ENCODE results near the gene FIZ1.
"Not testable (repeated sequence)": the region's sequence is repeated elsewhere in the genome, so short reads cannot be mapped to it uniquely, and the experiment has no call there.

FIZ1 gene

GRCh38 chr19:55594996-55595545 lies 4.2 kb downstream of the FIZ1 start:
- DNase-seq (ENCODE audit: low read depth), result no peak

- no peak for DNase-seq (ENCODE audit: low read depth)
Measured at GRCh38 chr19:55593096-55593772, 6.1 kb downstream of the FIZ1 start.

GRCh38 chr19:55592391-55593090 lies 6.8 kb downstream of the FIZ1 start:
- DNase-seq (ENCODE audit: low read depth), result no peak

- no peak for DNase-seq (ENCODE audit: low read depth)
Measured at GRCh38 chr19:55591555-55591954, 7.8 kb downstream of the FIZ1 start.

DNA sequence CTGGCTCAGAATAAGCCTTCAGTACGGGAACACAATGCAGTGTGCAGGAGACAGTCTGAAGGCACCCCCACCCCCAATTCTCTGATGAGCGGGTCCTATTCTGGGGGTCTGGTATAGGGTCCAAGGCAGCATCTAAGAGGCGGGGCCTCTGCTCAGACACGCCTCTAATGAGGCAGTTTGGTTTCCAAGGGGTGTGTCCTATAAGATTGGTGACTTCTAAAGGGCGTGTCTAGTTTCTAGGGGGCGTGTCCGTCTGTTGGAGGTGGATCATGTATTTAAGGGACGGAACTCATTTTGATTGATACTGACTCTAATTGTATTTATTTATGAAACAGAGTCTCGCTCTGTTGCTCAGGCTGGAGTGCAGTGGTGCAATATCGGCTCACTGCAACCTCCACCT lies 8.7 kb downstream of the FIZ1 start:
- DNase-seq (ENCODE audit: low read depth), result no peak

DNA sequence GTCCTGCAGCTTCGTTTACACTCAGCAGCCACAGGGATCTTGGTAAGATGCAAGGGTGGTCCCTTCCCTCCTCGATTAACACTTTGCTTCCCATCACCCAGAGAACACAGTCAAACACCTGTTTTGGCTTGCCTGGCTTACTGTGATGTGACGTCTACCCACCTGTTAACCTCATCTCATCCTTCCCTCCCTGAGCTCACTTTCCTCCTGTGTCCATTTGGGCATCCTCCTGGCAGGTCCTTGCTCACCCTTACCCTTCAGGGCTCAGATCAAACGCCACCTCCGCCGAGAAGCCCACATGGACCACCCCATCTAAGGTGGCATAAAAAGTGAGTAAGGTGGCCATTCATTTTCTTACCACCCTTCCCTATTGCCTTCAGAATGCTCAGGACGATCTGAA lies 9.2 kb downstream of the FIZ1 start:
- DNase-seq (ENCODE audit: low read depth), result no peak

DNA sequence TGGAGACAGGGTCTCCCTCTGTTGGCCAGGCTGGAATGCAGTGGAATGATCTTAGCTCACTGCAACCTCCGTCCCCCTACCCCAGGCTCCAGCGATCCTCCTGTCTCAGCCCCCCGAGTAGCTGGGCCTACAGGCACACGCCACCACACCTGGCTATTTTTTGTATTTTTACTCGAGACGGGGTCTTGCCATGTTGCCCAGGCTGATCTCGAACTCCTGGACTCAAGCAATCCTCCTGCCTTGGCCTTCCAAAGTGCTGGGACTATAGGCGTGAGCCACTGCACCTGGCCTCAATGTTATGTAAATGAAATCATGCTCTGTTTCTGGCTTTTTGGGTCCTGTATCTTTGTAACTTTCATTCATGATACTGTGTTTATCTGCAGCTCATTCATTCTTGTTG lies 10.6 kb downstream of the FIZ1 start:
- DNase-seq (ENCODE audit: low read depth), result no peak

- peak; percentile 85 for DNase-seq (ENCODE audit: low read depth)
Measured at GRCh38 chr19:55586976-55587668, 12.2 kb downstream of the FIZ1 start.

GRCh38 chr19:55585658-55586339 lies 13.5 kb downstream of the FIZ1 start:
- peak; percentile 34 for DNase-seq (ENCODE audit: low read depth)

DNA sequence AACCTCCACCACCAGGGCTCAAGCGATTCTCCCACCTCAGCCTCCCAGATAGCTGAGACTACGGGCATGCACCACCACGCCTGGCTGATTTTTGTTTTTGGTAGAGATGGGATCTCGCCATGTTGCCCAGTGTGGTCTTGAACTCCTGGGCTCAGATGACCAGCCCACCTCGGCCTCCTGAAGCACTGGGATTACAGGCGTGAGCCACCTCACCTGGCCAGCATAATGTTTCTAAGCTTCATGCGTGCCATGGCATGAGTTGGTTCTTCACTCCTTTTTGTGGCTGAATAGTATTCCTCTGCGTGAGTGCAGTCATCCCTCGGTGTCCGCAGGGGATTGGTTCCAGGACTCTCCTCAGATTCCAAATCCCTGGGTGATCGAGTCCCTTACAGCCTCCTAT lies 14.4 kb downstream of the FIZ1 start:
- no peak for DNase-seq (ENCODE audit: low read depth)

- DNase-seq (ENCODE audit: low read depth), result not testable (repeated sequence)
Measured at GRCh38 chr19:55583897-55584296, 15.4 kb downstream of the FIZ1 start.

GRCh38 chr19:55582284-55582683 lies 17.0 kb downstream of the FIZ1 start:
- not testable (repeated sequence) for DNase-seq (ENCODE audit: low read depth)

DNA sequence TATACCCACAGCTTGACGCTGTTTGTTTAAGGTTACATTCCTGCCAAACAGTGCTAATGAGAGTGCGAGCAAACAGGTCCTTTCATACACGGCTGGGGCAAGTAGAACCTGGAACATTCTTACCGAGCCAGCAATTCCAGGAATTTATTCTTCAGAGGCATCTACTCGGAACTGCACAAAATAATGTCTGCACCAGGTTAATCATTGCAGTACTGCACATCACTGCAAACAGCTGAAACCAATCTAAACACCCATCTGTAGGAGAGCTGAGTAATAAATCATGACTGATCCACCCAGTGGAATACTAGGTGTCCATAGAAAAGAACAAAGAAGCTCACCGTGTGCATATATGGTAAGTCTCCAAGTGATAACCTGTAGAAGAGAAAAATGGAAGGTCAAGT lies 17.5 kb downstream of the FIZ1 start:
- DNase-seq (ENCODE audit: low read depth), result no peak

DNA sequence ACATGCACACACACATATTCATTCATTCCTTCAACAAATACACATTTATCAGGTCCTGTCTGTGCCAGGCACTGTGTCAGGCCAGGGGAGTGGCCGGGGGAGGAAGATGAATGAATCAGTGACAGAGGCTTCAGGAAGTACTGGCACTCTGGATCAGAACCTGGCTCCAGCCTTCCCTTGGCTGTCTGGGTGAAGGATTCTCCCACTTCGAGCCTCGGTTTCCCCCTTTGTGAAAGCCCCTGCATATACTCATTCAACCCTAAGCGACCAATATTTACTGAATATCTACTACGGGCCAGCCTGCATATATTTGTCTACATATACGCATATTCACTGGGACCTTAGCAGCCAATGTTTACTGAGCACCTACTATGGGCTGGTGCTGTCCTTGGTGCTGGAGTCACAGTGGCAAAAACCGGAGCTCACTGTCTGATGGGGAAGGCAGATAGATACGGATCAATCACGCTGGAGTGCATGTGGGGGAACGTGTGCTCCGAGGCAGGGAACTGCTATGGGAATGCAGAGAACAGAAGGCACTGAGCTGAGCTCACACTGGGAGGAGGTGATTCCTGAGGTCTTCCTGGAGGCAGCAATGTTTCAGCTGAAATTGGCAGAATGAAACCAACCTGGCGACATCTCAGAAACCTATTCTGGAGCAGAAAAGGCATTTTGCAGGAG lies 18.0 kb downstream of the FIZ1 start:
- DNase-seq (ENCODE audit: low read depth), result no peak

DNA sequence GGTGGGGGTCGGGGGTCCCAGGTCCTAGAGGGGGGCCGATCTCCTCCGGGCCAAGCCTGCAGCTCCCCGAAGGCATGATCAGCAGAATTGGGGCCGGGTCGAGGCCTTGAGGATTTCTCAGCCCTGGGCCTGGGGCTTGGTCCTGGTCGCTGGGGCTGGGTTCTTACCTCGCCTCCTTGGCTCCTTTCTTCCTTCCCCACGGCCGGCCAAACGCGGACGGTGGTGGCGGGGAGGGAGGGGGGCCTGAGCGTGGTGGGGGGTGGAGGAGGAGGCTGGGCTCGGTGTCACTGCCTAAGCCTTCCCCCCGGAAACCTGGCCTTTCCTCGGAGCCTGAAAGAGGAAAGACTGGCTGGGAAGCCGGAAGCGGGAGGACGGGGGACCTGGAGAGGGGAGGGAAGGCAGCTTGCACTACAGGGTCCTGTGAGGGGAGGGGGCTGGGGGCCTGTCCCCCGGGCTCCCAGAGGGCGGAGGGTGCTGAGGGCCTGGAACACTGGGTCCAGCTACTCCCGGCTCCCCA lies 18.6 kb downstream of the FIZ1 start, which contains the start of gene ZNF579:
TSS of gene ZNF579 (minus strand) at position 221 of the 517 bp plus-strand sequence. CDS start 1,209 bp downstream, outside the sequence.
- peak; percentile 52 for DNase-seq (ENCODE audit: low read depth)

DNA sequence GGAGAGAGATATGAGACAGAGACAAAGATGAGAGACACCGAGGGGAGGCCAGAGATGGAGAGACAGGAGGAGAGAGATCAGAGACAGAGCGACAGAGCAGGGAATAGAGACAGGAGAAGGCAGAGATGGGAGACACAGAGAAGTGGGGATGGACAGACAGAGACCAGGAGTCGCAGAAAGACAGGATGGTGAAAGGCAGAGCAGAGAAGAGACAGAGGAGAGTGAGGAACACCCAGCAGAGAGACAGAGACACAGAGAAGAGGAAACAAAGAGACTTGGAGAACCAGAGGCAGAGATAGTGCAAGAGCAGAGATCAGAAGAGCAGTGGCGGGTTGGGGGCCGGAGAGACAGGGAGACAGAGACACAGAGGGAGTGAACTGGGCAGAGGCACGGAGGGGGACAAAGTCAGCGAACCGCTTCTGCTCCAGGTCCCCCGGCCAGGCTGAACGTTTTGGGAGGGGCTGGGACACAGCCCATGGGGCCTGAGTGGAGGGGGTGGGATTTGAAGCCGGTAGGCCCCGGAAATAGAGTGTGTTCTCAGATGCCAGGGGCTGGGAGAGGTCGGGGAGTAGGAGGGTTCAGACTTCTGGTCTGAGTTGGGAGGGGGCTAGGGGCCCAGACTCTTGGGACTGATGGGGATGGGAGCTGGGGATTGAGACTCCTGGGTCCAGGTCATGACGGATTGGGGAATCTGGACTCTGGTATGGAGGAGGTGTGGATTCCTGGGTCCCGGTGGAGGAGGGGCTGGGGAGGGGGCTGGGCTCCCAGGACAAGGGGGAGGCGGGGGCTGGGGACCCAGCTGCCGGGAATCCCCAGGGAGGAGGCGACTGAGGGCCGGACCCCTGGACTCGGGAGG lies 19.3 kb downstream of the FIZ1 start:
- no peak for DNase-seq (ENCODE audit: low read depth)

DNA sequence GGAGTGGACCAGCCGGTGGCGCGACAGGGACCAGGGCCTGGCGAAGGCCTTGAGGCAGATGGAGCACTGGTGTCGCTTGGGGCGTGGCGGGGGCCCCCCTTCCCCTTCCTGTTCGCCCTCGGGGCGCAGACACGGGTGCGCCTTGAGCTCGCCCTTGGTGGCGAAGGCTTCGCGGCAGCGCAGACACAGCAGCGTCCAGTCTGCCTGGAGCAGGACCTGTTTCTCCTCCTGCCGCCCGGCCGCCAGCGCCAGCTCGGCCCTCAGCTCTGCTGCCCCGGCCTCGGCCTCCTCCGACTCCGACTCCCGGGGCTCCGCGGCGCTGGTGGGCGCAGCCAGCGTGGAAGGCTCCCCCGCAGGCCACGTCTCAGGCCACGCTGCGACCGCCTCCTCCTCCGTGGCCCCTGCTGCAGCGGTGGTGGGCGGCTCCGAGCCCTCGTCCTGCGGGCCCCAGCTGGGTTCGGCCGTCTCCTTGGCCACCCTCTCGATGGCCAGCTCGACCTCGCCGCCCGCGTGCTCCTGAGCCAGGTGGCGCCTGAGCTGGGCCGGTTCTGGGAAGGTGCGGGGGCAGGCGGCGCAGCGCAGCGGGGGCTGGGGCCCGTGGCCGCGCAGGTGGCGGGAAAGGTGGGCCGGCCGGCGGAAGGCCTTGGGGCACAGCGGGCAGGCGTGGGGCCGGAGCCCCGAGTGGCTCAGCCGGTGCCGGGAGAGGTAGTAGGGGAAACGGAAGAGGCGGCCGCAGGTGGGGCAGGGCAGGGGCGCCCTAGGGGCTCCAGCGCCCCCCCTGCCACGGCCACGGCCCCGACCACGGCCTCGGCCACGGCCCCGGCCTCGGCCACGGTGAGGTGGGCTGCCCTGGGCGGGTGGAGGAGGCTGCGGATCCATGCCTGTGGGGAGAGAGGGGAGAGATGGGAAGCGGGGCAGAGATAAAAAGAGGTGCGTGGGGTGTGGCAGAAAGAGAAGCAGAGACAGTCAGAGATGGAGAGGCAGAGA lies 20.3 kb downstream of the FIZ1 start:
- no peak for DNase-seq (ENCODE audit: low read depth)

GRCh38 chr19:55578031-55578760 lies 21.1 kb downstream of the FIZ1 start:
- DNase-seq (ENCODE audit: low read depth), result no peak

All from stimulated activated CD4-positive, alpha-beta T cell treated with anti-CD3 and anti-CD28 coated beads, Interleukin-2, amount 100 ng/mL, for 4 hours (primary cell).